ENCODE results near the gene PDCD11. TPM values are rescaled to one million over a fixed set of nuclear protein-coding genes. Genes with fewer than 3 reads are reported as not detected.

Gene PDCD11
- polyA plus RNA-seq, 1 donor from 2014 or later: 15.3 TPM

DNA sequence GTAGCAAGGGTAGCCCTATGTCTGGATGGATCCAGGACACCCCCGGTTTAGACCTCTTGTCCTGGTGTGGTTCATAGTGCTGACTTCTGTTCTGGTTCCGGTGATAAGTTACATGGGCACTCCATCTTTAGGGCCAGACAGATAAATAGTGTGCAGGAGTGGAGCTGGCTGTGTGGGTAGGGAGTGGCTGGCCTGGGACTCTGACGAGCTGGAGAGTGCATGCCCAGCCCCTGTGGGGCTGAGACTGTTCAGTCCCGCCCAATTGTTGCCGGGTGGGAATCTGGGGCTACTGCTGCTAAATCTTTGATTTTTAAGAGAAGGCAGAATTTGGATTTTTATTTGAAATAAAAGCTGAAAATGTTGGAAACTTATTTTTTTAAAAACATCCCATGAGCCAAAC, 27.3 kb downstream of the PDCD11 start:
- Histone ChIP-seq H3K36me3 (ENCODE audit: insufficient read depth, low read length) (no peaks in the 10 kb centered on the region), H2AFZ (ENCODE audit: low read depth, low read length) (no peak overlapping the region), H3K9me3 (ENCODE audit: low read length) (no peaks in the 10 kb centered on the region), H3K27me3 (ENCODE audit: insufficient read depth, low read depth, low read length) (no peaks in the 10 kb centered on the region), H4K20me1 (ENCODE audit: insufficient read depth) (no peaks in the 10 kb centered on the region), H3K4me3 (ENCODE audit: low read length) (no peak overlapping the region), H3K9me2 (ENCODE audit: insufficient read depth, low read length) (no peaks in the 10 kb centered on the region), H3K9ac (ENCODE audit: low read length) (no peak overlapping the region), H3K79me2 (replicated peaks; ENCODE audit: insufficient read depth, low read length) (no peaks in the 10 kb centered on the region), H3K4me2 (ENCODE audit: low read length) (no peak overlapping the region), H3K27ac (ENCODE audit: low read length) (no peak overlapping the region), H3F3A (ENCODE audit: insufficient read depth, low read length, poor library complexity, severe bottlenecking) (no peaks in the 10 kb centered on the region)
- TF ChIP-seq, protein P1, sequence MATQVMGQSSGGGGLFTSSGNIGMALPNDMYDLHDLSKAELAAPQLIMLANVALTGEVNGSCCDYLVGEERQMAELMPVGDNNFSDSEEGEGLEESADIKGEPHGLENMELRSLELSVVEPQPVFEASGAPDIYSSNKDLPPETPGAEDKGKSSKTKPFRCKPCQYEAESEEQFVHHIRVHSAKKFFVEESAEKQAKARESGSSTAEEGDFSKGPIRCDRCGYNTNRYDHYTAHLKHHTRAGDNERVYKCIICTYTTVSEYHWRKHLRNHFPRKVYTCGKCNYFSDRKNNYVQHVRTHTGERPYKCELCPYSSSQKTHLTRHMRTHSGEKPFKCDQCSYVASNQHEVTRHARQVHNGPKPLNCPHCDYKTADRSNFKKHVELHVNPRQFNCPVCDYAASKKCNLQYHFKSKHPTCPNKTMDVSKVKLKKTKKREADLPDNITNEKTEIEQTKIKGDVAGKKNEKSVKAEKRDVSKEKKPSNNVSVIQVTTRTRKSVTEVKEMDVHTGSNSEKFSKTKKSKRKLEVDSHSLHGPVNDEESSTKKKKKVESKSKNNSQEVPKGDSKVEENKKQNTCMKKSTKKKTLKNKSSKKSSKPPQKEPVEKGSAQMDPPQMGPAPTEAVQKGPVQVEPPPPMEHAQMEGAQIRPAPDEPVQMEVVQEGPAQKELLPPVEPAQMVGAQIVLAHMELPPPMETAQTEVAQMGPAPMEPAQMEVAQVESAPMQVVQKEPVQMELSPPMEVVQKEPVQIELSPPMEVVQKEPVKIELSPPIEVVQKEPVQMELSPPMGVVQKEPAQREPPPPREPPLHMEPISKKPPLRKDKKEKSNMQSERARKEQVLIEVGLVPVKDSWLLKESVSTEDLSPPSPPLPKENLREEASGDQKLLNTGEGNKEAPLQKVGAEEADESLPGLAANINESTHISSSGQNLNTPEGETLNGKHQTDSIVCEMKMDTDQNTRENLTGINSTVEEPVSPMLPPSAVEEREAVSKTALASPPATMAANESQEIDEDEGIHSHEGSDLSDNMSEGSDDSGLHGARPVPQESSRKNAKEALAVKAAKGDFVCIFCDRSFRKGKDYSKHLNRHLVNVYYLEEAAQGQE (IDR thresholded peaks at IDR 0.05; ENCODE audit: borderline replicate concordance): no peak
- TF ChIP-seq RAD21 (conservative IDR thresholded peaks at IDR 0.05) (no peak), POLR2AphosphoS5 (IDR thresholded peaks at IDR 0.05) (no peak), TAF1 (IDR thresholded peaks at IDR 0.05; ENCODE audit: low read depth) (no peak), EZH2 (IDR thresholded peaks at IDR 0.05; ENCODE audit: borderline replicate concordance, insufficient read depth, low read length, poor library complexity, severe bottlenecking) (no peak), SMC3 (conservative IDR thresholded peaks at IDR 0.05; ENCODE audit: poor library complexity) (no peak), EP300 (conservative IDR thresholded peaks at IDR 0.05; ENCODE audit: poor library complexity, severe bottlenecking) (no peak), MXI1 (conservative IDR thresholded peaks at IDR 0.05; ENCODE audit: poor library complexity, severe bottlenecking) (no peak)
- TF ChIP-seq, protein P2, sequence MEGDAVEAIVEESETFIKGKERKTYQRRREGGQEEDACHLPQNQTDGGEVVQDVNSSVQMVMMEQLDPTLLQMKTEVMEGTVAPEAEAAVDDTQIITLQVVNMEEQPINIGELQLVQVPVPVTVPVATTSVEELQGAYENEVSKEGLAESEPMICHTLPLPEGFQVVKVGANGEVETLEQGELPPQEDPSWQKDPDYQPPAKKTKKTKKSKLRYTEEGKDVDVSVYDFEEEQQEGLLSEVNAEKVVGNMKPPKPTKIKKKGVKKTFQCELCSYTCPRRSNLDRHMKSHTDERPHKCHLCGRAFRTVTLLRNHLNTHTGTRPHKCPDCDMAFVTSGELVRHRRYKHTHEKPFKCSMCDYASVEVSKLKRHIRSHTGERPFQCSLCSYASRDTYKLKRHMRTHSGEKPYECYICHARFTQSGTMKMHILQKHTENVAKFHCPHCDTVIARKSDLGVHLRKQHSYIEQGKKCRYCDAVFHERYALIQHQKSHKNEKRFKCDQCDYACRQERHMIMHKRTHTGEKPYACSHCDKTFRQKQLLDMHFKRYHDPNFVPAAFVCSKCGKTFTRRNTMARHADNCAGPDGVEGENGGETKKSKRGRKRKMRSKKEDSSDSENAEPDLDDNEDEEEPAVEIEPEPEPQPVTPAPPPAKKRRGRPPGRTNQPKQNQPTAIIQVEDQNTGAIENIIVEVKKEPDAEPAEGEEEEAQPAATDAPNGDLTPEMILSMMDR (IDR thresholded peaks at IDR 0.05; ENCODE audit: poor library complexity, severe bottlenecking): no peak

DNA sequence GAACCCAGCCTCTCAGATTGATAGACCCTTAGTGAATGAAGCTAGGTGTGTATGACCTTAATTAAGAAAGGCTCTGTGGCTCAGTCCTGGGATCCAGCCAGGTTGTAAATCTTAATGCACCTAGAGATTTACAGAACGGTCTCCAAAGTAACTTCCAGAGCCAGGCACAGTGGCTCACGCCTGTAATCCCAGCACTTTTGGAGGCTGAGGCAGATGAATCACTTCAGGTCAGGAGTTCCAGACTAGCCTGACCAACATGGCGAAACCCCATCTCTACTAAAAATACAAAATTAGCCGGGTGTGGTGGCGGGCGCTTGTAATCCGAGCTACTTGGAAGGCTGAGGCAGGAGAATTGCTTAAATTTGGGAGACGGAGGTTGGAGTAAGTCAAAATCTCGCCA, 31.4 kb downstream of the PDCD11 start:
- H3K27ac ChIP-seq (ENCODE audit: low read length): no peak overlapping the region
- no peaks in the 10 kb centered on the region for H3K79me2 ChIP-seq (replicated peaks; ENCODE audit: insufficient read depth, low read length)
- no peak overlapping the region for H3K9ac ChIP-seq (ENCODE audit: low read length)
- no peak overlapping the region for H2AFZ ChIP-seq (ENCODE audit: low read depth, low read length)
- no peaks in the 10 kb centered on the region for H3F3A ChIP-seq (ENCODE audit: insufficient read depth, low read length, poor library complexity, severe bottlenecking)
- no peaks in the 10 kb centered on the region for H3K27me3 ChIP-seq (ENCODE audit: insufficient read depth, low read depth, low read length)
- no peak overlapping the region for H3K4me2 ChIP-seq (ENCODE audit: low read length)
- TF ChIP-seq POLR2AphosphoS5 (IDR thresholded peaks at IDR 0.05) (no peak), TAF1 (IDR thresholded peaks at IDR 0.05; ENCODE audit: low read depth) (no peak), MXI1 (conservative IDR thresholded peaks at IDR 0.05; ENCODE audit: poor library complexity, severe bottlenecking) (no peak), SMC3 (conservative IDR thresholded peaks at IDR 0.05; ENCODE audit: poor library complexity) (no peak), RAD21 (conservative IDR thresholded peaks at IDR 0.05) (no peak), EZH2 (IDR thresholded peaks at IDR 0.05; ENCODE audit: borderline replicate concordance, insufficient read depth, low read length, poor library complexity, severe bottlenecking) (no peak)
- TF ChIP-seq, protein P1 (IDR thresholded peaks at IDR 0.05; ENCODE audit: borderline replicate concordance): no peak
- no peaks in the 10 kb centered on the region for H3K9me3 ChIP-seq (ENCODE audit: low read length)
- H3K9me2 ChIP-seq (ENCODE audit: insufficient read depth, low read length): no peaks in the 10 kb centered on the region
- H4K20me1 ChIP-seq (ENCODE audit: insufficient read depth): no peaks in the 10 kb centered on the region
- no peak overlapping the region for H3K4me3 ChIP-seq (ENCODE audit: low read length)
- no peaks in the 10 kb centered on the region for H3K36me3 ChIP-seq (ENCODE audit: insufficient read depth, low read length)
